GM18498 (cell line): Measurements from ENCODE around the gene LIPE.
A peak's percentile ranks its signal among the peaks of the same experiment; 100 is the strongest.

Experiments
- ATAC-seq: cut with Tn5 transposase; IDR thresholded peaks from one replicate; pipeline ENCODE4 v1.9.1; 2021; ENCODE audit warnings: mild to moderate bottlenecking, moderate library complexity; ENCODE audit not compliant: unreplicated experiment

Gene LIPE

GRCh38 chr19:42412661-42413076, 14.5 kb downstream of the LIPE start:
- no peak for ATAC-seq

GRCh38 chr19:42412227-42412626, 15.0 kb downstream of the LIPE start:
- ATAC-seq, result no peak

- no peak for ATAC-seq
Observed at GRCh38 chr19:42411581-42412178, 15.5 kb downstream of the LIPE start.

GRCh38 chr19:42410371-42410770, 16.8 kb downstream of the LIPE start:
- no peak for ATAC-seq

- ATAC-seq, result no peak
Observed at GRCh38 chr19:42409477-42409876, 17.7 kb downstream of the LIPE start.

- ATAC-seq, result no peak
Observed at GRCh38 chr19:42407816-42408175, 19.4 kb downstream of the LIPE start.

- no peak for ATAC-seq
Observed at GRCh38 chr19:42407085-42407815, 19.9 kb downstream of the LIPE start.

- no peak for ATAC-seq
Observed at GRCh38 chr19:42406111-42406510, 21.1 kb downstream of the LIPE start.

- no peak for ATAC-seq
Observed at GRCh38 chr19:42403586-42403985, 23.6 kb downstream of the LIPE start.

- ATAC-seq, result no peak
Observed at GRCh38 chr19:42402376-42403116, 24.6 kb downstream of the LIPE start.

- no peak for ATAC-seq
Observed at GRCh38 chr19:42401365-42402303, 25.6 kb downstream of the LIPE start.

- ATAC-seq, result no peak
Observed at GRCh38 chr19:42400404-42400803, 26.8 kb downstream of the LIPE start.

- ATAC-seq, result no peak
Observed at GRCh38 chr19:42397263-42398166, 29.7 kb downstream of the LIPE start.

GRCh38 chr19:42396381-42397262, 30.6 kb downstream of the LIPE start:
- peak; percentile 99 for ATAC-seq

- no peak for ATAC-seq
Observed at GRCh38 chr19:42394751-42395150, 32.4 kb downstream of the LIPE start.

GRCh38 chr19:42392165-42392564, 35.0 kb downstream of the LIPE start:
- ATAC-seq, result no peak

GRCh38 chr19:42389899-42390298, 37.3 kb downstream of the LIPE start, which contains the start of gene CNFN:
CNFN (minus strand) TSS chr19:42390297; CDS start chr19:42389037, 1,260 bp downstream.
- no peak for ATAC-seq

- no peak for ATAC-seq
Observed at GRCh38 chr19:42388851-42389489, 38.2 kb downstream of the LIPE start.
